A549 (cell line): ENCODE measurements around the gene SLC16A3. TPM values are rescaled to one million over a fixed set of nuclear protein-coding genes. Genes with fewer than 3 reads are reported as not detected.
A peak's percentile ranks its signal among the peaks of the same experiment; 100 is the strongest.

Experiments
- ATAC-seq, 2 experiments: fragments of 200-7000 bp in 1 of 2; fragments of >200 bp in 1 of 2; cut with Nextera tagmentation in 1 of 2; cut with Tn5 transposase in 1 of 2; 3 replicates each; pipeline versions ENCODE4 v1.8.0 to v1.9.1; 2018 to 2020; ENCODE audit warnings: mild to moderate bottlenecking in 1 of 2, moderate library complexity in 1 of 2
- CTCF ChIA-PET: fragments of 300-600 bp; sonication (Branson Sonifier 250); formaldehyde crosslinking; extraction: SDS; loops from one replicate; lab custom pipeline; 2021; ENCODE audit warnings: antibody characterized with exemption, inconsistent platforms; lab: Yijun Ruan, JAX
- POLR2A ChIA-PET: fragments of 350-600 bp; formaldehyde crosslinking; extraction: SDS; loops from one replicate; lab custom pipeline; 2021; ENCODE audit warnings: antibody characterized with exemption, inconsistent platforms; lab: Yijun Ruan, JAX
- DNase-seq, 2 experiments: peaks; one replicate each; pipeline versions ENCODE4 v3.0.0 to v3.0.0-alpha.2; 2011 to 2016; ENCODE audit warnings: low read depth in 1 of 2, low spot score in 1 of 2
- FAIRE-seq: peaks from 2 replicates; lab custom pipeline; 2011; peaks lifted over from hg19 to GRCh38; lab: Jason Lieb, UNC
- H3K27ac ChIP-seq, 2 experiments: fragments of >200 bp; sonication (Bioruptor Twin); formaldehyde crosslinking; 3 replicates each; pipeline ENCODE4 v1.5.1; 2016 to 2017
- H3K4me1 ChIP-seq: fragments of >200 bp; sonication (Bioruptor Twin); formaldehyde crosslinking; 3 replicates; pipeline ENCODE4 v1.6.1; 2016
- H3K4me2 ChIP-seq: fragments of >200 bp; sonication (Bioruptor Twin); formaldehyde crosslinking; 3 replicates; pipeline ENCODE4 v1.6.1; 2016
- H3K4me3 ChIP-seq: fragments of >200 bp; sonication (Bioruptor Twin); formaldehyde crosslinking; 3 replicates; pipeline ENCODE4 v1.5.1; 2016
- H3K9me3 ChIP-seq: fragments of >200 bp; sonication (Bioruptor Twin); formaldehyde crosslinking; 3 replicates; pipeline ENCODE4 v1.6.1; 2016
- CHD4 ChIP-seq: fragments of 200-600 bp; sonication (generic); IDR thresholded peaks from 2 replicates; pipeline ENCODE4 v1.6.1; 2016; ENCODE audit warnings: antibody characterized with exemption, mild to moderate bottlenecking, borderline replicate concordance
- EHF ChIP-seq: fragments of 250-450 bp; sonication (Bioruptor Pico); IDR thresholded peaks from 2 replicates; pipeline ENCODE4 v1.5.0; 2020; ENCODE audit warnings: mild to moderate bottlenecking
- ESRRA ChIP-seq: fragments of 150-350 bp; IDR thresholded peaks from 2 replicates; pipeline ENCODE4 v1.6.1; 2014; ENCODE audit warnings: mild to moderate bottlenecking, low read length, borderline replicate concordance
- FOSB ChIP-seq: fragments of 250-450 bp; sonication (Bioruptor Pico); IDR thresholded peaks from 2 replicates; pipeline ENCODE4 v1.5.0; 2020; ENCODE audit warnings: mild to moderate bottlenecking, moderate library complexity
- HDAC2 ChIP-seq: fragments of 200-600 bp; sonication (generic); IDR thresholded peaks from 2 replicates; pipeline ENCODE4 v1.6.1; 2016
- KDM5A ChIP-seq: fragments of 200-600 bp; sonication (generic); IDR thresholded peaks from 2 replicates; pipeline ENCODE4 v1.6.1; 2016; ENCODE audit warnings: antibody characterized with exemption, mild to moderate bottlenecking
- MAFK ChIP-seq: fragments of 450-650 bp; IDR thresholded peaks from 2 replicates; pipeline ENCODE4 v1.6.1; 2014; ENCODE audit not compliant: partially characterized antibody
- MAZ ChIP-seq: fragments of 150-350 bp; IDR thresholded peaks from 2 replicates; pipeline ENCODE4 v1.6.1; 2014; ENCODE audit warnings: antibody characterized with exemption, low read depth, low read length, borderline replicate concordance
- NR3C1 ChIP-seq: fragments of >200 bp; sonication (Bioruptor Twin); formaldehyde crosslinking; IDR thresholded peaks from 3 replicates; pipeline ENCODE4 v1.6.1; 2017
- POLR2AphosphoS2 ChIP-seq: conservative IDR thresholded peaks from 2 replicates; pipeline ENCODE4 v1.6.1; 2012; ENCODE audit warnings: low read length, improper control_type of control experiment, inconsistent platforms
- RARB ChIP-seq: fragments of 250-450 bp; sonication (Bioruptor Pico); IDR thresholded peaks from 2 replicates; pipeline ENCODE4 v1.8.0; 2021; ENCODE audit warnings: mild to moderate bottlenecking, moderate library complexity
- RNF2 ChIP-seq: fragments of 200-600 bp; sonication (generic); IDR thresholded peaks from 2 replicates; pipeline ENCODE4 v1.6.1; 2016; ENCODE audit warnings: low read depth, mild to moderate bottlenecking, antibody characterized with exemption, moderate library complexity, borderline replicate concordance
- TFCP2L1 ChIP-seq: fragments of 250-450 bp; sonication (Bioruptor Pico); IDR thresholded peaks from 2 replicates; pipeline ENCODE4 v1.5.0; 2021; ENCODE audit warnings: mild to moderate bottlenecking
- ZC3H11A ChIP-seq: fragments of 450-650 bp; IDR thresholded peaks from 2 replicates; pipeline ENCODE4 v1.6.1; 2014; ENCODE audit warnings: antibody characterized with exemption, mild to moderate bottlenecking
- ZFP36 ChIP-seq: fragments of 450-650 bp; IDR thresholded peaks from 2 replicates; pipeline ENCODE4 v1.6.1; 2014; ENCODE audit warnings: borderline replicate concordance; ENCODE audit not compliant: partially characterized antibody
- WGBS: methylation state at CpG from one replicate; pipeline ENCODE4 v1.1.6; 2017; ENCODE audit errors: missing lambda C conversion rate; 5-methylcytosine and 5-hydroxymethylcytosine counted together
- polyA plus RNA-seq, 4 experiments: library from polyadenylated mRNA; depleted of rRNA in 3 of 4; stranded (reverse); fragments of >200 nt; fragmentation: RNase III in 1 of 4; extraction: RNeasy Plus Mini Kit Qiagen cat#74134 plus additional on column Dnase treatment in 1 of 4; gene quantifications; 2 replicates in 3 of 4; 3 replicates in 1 of 4; pipeline ENCODE4 v1.2.3, GENCODE V29; 2011 to 2017
- TF ChIP-seq, protein P1 (sequence below): fragments of >200 bp; sonication (Bioruptor Twin); formaldehyde crosslinking; IDR thresholded peaks from 3 replicates; pipeline ENCODE4 v1.5.1; 2016
- TF ChIP-seq, protein P2 (sequence below): fragments of 250-450 bp; sonication (Bioruptor Pico); IDR thresholded peaks from 2 replicates; pipeline ENCODE4 v1.5.0; 2021; ENCODE audit warnings: mild to moderate bottlenecking, moderate library complexity, borderline replicate concordance
- TF ChIP-seq, protein P3 (sequence below): fragments of >200 bp; sonication (Bioruptor Twin); formaldehyde crosslinking; IDR thresholded peaks from 3 replicates; pipeline ENCODE4 v1.6.1; 2016
- TF ChIP-seq, protein P4 (sequence below): IDR thresholded peaks from 2 replicates; pipeline ENCODE4 v1.6.1; 2012
- TF ChIP-seq, protein P5 (sequence below): fragments of >200 bp; sonication (Bioruptor Twin); formaldehyde crosslinking; IDR thresholded peaks from 2 replicates; pipeline ENCODE4 v1.6.1; 2016

Gene SLC16A3
- polyA plus RNA-seq, 2 of the 4 experiments (the other 2 are of a cell fraction) = 28.6 to 90.9 TPM

DNA sequence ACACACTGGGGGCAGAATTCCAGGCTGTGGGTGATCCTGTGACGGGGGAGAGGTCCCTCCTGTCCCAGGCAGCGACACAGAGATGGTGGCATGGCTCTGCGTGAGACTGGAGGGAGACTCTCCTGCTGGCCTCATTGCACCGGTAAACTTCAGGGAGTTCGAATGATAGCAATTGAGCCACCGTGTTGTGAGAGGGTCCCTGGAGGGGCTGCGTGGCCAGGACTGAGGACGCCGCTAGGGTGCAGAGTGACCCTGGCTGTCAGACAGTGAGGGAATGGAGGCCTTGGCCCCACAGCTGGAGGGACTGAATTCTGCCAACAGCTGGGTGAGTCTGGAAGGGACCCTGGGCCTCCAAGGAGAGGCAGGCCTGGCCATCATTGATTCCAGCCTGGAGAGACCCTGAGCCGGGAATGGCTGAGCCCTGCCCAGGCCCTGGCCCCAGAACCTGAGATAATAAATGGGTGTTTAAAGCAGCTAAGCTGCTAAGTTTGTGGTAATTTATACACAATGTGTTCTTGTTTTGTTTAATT lies 48.8 kb upstream of the SLC16A3 start:
- no peak for DNase-seq
- no peak for FAIRE-seq
- CTCF ChIA-PET = interaction anchor here (0.6 to 2.6 kb wide), 7 partner anchors 11 to 220 kb away, joined by 3 to 9 read pairs (median 5); no protein-coding TSS in a partner anchor
- Histone ChIP-seq H3K4me1 (no peaks in the 10 kb centered on the region), H3K27ac (no peak overlapping the region), H3K4me3 (no peak overlapping the region), H3K4me2 (no peak overlapping the region), H3K9me3 (no peaks in the 10 kb centered on the region)
- POLR2A ChIA-PET = no interaction called here
- WGBS = 95% methylated on average over 10 of the region's 10 CpGs
- TF ChIP-seq ESRRA = no peak
- no peak for TF ChIP-seq KDM5A
- no peak for TF ChIP-seq TFCP2L1 (CRISPR knock-in tag)
- TF ChIP-seq, protein P1, sequence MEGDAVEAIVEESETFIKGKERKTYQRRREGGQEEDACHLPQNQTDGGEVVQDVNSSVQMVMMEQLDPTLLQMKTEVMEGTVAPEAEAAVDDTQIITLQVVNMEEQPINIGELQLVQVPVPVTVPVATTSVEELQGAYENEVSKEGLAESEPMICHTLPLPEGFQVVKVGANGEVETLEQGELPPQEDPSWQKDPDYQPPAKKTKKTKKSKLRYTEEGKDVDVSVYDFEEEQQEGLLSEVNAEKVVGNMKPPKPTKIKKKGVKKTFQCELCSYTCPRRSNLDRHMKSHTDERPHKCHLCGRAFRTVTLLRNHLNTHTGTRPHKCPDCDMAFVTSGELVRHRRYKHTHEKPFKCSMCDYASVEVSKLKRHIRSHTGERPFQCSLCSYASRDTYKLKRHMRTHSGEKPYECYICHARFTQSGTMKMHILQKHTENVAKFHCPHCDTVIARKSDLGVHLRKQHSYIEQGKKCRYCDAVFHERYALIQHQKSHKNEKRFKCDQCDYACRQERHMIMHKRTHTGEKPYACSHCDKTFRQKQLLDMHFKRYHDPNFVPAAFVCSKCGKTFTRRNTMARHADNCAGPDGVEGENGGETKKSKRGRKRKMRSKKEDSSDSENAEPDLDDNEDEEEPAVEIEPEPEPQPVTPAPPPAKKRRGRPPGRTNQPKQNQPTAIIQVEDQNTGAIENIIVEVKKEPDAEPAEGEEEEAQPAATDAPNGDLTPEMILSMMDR = no peak
- ATAC-seq = peak in 1 of 2 experiments; percentile 16; a peak in 2 of 6 replicates

DNA sequence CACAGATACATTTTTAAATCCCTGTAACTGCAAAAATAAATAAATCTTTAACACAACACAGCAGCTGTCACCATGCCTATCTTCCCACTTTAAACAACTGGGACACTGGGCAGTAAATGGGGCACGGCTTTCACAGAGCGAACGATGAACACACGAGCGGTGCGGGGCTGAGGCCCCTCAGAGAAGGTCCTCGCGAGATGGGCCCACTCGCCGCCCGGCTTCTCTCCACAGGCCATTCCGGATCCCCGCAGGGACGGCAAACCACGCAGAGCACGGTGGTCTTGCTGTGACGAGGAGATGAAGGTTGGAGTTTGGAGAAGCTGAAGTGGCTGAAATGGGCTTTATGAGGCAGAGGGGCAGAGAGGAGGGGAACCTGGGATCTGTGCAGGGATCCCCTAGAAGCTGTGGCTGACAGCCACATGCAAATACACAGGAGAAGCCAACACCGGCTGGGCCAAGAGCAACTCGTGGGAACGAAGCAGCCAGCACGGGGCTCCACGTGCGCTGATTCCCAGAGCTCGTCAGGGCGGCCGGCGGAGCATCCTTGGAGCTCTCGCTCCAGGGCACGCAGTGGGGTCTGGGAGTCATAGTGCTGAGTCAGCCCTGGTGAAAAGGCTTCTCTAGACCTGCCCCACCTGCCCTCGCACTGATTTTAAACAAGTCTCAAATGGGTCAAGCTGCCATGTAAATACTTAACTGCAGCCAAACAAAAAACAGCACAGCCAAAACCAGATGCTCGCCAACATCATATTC lies 47.9 kb upstream of the SLC16A3 start:
- DNase-seq (no peak), FAIRE-seq (no peak)
- CTCF ChIA-PET = interaction anchor here (0.6 to 2.6 kb wide), 7 partner anchors 9 to 159 kb away, joined by 3 to 9 read pairs (median 6); no protein-coding TSS in a partner anchor
- POLR2A ChIA-PET = no interaction called here
- Histone ChIP-seq H3K4me3 (no peak overlapping the region), H3K4me1 (no peaks in the 10 kb centered on the region), H3K27ac (no peak overlapping the region)
- 95% methylated on average over 31 of the region's 31 CpGs for WGBS
- TF ChIP-seq, protein P2, sequence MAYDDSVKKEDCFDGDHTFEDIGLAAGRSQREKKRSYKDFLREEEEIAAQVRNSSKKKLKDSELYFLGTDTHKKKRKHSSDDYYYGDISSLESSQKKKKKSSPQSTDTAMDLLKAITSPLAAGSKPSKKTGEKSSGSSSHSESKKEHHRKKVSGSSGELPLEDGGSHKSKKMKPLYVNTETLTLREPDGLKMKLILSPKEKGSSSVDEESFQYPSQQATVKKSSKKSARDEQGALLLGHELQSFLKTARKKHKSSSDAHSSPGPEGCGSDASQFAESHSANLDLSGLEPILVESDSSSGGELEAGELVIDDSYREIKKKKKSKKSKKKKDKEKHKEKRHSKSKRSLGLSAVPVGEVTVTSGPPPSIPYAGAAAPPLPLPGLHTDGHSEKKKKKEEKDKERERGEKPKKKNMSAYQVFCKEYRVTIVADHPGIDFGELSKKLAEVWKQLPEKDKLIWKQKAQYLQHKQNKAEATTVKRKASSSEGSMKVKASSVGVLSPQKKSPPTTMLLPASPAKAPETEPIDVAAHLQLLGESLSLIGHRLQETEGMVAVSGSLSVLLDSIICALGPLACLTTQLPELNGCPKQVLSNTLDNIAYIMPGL (CRISPR knock-in tag) = no peak
- TF ChIP-seq EHF (CRISPR knock-in tag) (no peak), MAZ (no peak), MAFK (peak; percentile 73)
- TF ChIP-seq, all 56 proteins: peak for 1
- no peak for ATAC-seq
- H3K9me3 ChIP-seq = no peaks in the 10 kb centered on the region
- no peak overlapping the region for H3K4me2 ChIP-seq

DNA sequence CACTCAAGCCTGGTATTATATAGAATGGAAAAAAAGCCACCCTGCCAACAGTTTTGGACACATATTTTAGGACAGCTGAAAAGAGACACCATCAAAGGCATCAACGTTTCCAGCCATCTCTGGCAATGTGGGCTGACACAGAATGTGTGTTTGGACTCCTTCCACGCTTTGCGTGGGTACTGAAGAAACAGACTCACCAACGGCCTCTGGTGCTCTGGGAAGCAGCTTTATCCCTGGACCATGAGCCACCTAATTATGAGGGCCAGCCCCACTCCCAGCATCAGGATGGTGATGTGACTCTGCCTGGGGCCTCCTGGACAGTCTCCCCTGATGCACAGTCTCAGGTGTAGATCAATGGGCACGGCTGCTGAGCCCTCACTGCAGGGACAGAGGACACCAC lies 44.1 kb upstream of the SLC16A3 start:
- POLR2A ChIA-PET = no interaction called here
- ATAC-seq (no peak), FAIRE-seq (no peak), DNase-seq (no peak)
- Histone ChIP-seq H3K4me3 (no peak overlapping the region), H3K4me1 (no peaks in the 10 kb centered on the region), H3K27ac (no peak overlapping the region), H3K9me3 (no peaks in the 10 kb centered on the region), H3K4me2 (no peak overlapping the region)
- WGBS = 91% methylated on average over 5 of the region's 5 CpGs
- CTCF ChIA-PET = interaction anchor here (1.1 to 1.9 kb wide), 2 partner anchors 16 to 154 kb away, joined by 3 to 6 read pairs; no protein-coding TSS in a partner anchor
- TF ChIP-seq, protein P3, sequence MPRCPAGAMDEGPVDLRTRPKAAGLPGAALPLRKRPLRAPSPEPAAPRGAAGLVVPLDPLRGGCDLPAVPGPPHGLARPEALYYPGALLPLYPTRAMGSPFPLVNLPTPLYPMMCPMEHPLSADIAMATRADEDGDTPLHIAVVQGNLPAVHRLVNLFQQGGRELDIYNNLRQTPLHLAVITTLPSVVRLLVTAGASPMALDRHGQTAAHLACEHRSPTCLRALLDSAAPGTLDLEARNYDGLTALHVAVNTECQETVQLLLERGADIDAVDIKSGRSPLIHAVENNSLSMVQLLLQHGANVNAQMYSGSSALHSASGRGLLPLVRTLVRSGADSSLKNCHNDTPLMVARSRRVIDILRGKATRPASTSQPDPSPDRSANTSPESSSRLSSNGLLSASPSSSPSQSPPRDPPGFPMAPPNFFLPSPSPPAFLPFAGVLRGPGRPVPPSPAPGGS = no peak
- TF ChIP-seq NR3C1 (no peak), HDAC2 (no peak), RARB (CRISPR knock-in tag) (no peak), RNF2 (no peak), ZC3H11A (no peak), ZFP36 (no peak), TFCP2L1 (CRISPR knock-in tag) (no peak), POLR2AphosphoS2 (no peak), FOSB (no peak), CHD4 (no peak)
- TF ChIP-seq, protein P4, sequence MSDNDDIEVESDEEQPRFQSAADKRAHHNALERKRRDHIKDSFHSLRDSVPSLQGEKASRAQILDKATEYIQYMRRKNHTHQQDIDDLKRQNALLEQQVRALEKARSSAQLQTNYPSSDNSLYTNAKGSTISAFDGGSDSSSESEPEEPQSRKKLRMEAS = no peak
- TF ChIP-seq, protein P1 = no peak
- TF ChIP-seq, protein P5, sequence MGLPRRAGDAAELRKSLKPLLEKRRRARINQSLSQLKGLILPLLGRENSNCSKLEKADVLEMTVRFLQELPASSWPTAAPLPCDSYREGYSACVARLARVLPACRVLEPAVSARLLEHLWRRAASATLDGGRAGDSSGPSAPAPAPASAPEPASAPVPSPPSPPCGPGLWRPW = no peak
